Measurements from ENCODE around the gene SRP68.

Gene SRP68

GRCh38 chr17:76049836-76050537 lies 22.3 kb downstream of the SRP68 start:
- H2AFZ ChIP-seq (ENCODE audit: low read length) = no peak overlapping the region
- H3K9me2 ChIP-seq (ENCODE audit: low read depth, low read length) = no peaks in the 10 kb centered on the region
- no peak overlapping the region for H3K4me2 ChIP-seq (ENCODE audit: low read length)
- H3K27me3 ChIP-seq (ENCODE audit: insufficient read depth, low read length) = no peaks in the 10 kb centered on the region
- H3F3A ChIP-seq (ENCODE audit: insufficient read depth, low read length) = no peaks in the 10 kb centered on the region
- H3K79me2 ChIP-seq (ENCODE audit: insufficient read depth, low read length) = no peaks in the 10 kb centered on the region
- TF ChIP-seq EZH2 (IDR thresholded peaks at IDR 0.05; ENCODE audit: borderline replicate concordance, low read length) (no peak), CTCF (IDR thresholded peaks at IDR 0.05; ENCODE audit: low read length) (no peak)
- no peak overlapping the region for H3K4me3 ChIP-seq (ENCODE audit: low read depth, low read length, poor library complexity, severe bottlenecking)
- no peaks in the 10 kb centered on the region for H4K20me1 ChIP-seq (ENCODE audit: insufficient read depth, low read length)
- no peak overlapping the region for H3K27ac ChIP-seq (ENCODE audit: low read depth, low read length, poor library complexity, severe bottlenecking)
- H3K36me3 ChIP-seq (ENCODE audit: insufficient read depth, low read length) = peaks cover 81% of the 10 kb centered on the region
- H3K9ac ChIP-seq (ENCODE audit: low read length) = no peak overlapping the region
- no peaks in the 10 kb centered on the region for H3K9me3 ChIP-seq (ENCODE audit: low read length)
- peaks cover 6% of the 10 kb centered on the region for H3K4me1 ChIP-seq (ENCODE audit: insufficient read depth, low read length, severe bottlenecking)

GRCh38 chr17:76049239-76049638 lies 23.1 kb downstream of the SRP68 start:
- H3K79me2 ChIP-seq (ENCODE audit: insufficient read depth, low read length) = no peaks in the 10 kb centered on the region
- no peak for TF ChIP-seq CTCF (IDR thresholded peaks at IDR 0.05; ENCODE audit: low read length)
- TF ChIP-seq EZH2 (IDR thresholded peaks at IDR 0.05; ENCODE audit: borderline replicate concordance, low read length) = no peak
- H3K4me3 ChIP-seq (ENCODE audit: low read depth, low read length, poor library complexity, severe bottlenecking) = no peak overlapping the region
- no peaks in the 10 kb centered on the region for H3F3A ChIP-seq (ENCODE audit: insufficient read depth, low read length)
- no peaks in the 10 kb centered on the region for H4K20me1 ChIP-seq (ENCODE audit: insufficient read depth, low read length)
- H3K27me3 ChIP-seq (ENCODE audit: insufficient read depth, low read length) = no peaks in the 10 kb centered on the region
- no peak overlapping the region for H3K4me2 ChIP-seq (ENCODE audit: low read length)
- H3K9me2 ChIP-seq (ENCODE audit: low read depth, low read length) = no peaks in the 10 kb centered on the region
- peaks cover 84% of the 10 kb centered on the region for H3K36me3 ChIP-seq (ENCODE audit: insufficient read depth, low read length)
- peaks cover 6% of the 10 kb centered on the region for H3K4me1 ChIP-seq (ENCODE audit: insufficient read depth, low read length, severe bottlenecking)
- no peaks in the 10 kb centered on the region for H3K9me3 ChIP-seq (ENCODE audit: low read length)
- H3K27ac ChIP-seq (ENCODE audit: low read depth, low read length, poor library complexity, severe bottlenecking) = no peak overlapping the region
- H3K9ac ChIP-seq (ENCODE audit: low read length) = no peak overlapping the region
- no peak overlapping the region for H2AFZ ChIP-seq (ENCODE audit: low read length)

GRCh38 chr17:76048711-76049110 lies 23.6 kb downstream of the SRP68 start:
- TF ChIP-seq EZH2 (IDR thresholded peaks at IDR 0.05; ENCODE audit: borderline replicate concordance, low read length) = no peak
- no peak for TF ChIP-seq CTCF (IDR thresholded peaks at IDR 0.05; ENCODE audit: low read length)
- no peak overlapping the region for H3K9ac ChIP-seq (ENCODE audit: low read length)
- H3K9me2 ChIP-seq (ENCODE audit: low read depth, low read length) = no peaks in the 10 kb centered on the region
- H3K4me1 ChIP-seq (ENCODE audit: insufficient read depth, low read length, severe bottlenecking) = peaks cover 6% of the 10 kb centered on the region
- no peaks in the 10 kb centered on the region for H3K79me2 ChIP-seq (ENCODE audit: insufficient read depth, low read length)
- no peaks in the 10 kb centered on the region for H3K9me3 ChIP-seq (ENCODE audit: low read length)
- H3K27me3 ChIP-seq (ENCODE audit: insufficient read depth, low read length) = no peaks in the 10 kb centered on the region
- H3K4me2 ChIP-seq (ENCODE audit: low read length) = no peak overlapping the region
- no peak overlapping the region for H2AFZ ChIP-seq (ENCODE audit: low read length)
- peaks cover 85% of the 10 kb centered on the region for H3K36me3 ChIP-seq (ENCODE audit: insufficient read depth, low read length)
- H4K20me1 ChIP-seq (ENCODE audit: insufficient read depth, low read length) = no peaks in the 10 kb centered on the region
- no peaks in the 10 kb centered on the region for H3F3A ChIP-seq (ENCODE audit: insufficient read depth, low read length)
- H3K4me3 ChIP-seq (ENCODE audit: low read depth, low read length, poor library complexity, severe bottlenecking) = no peak overlapping the region
- no peak overlapping the region for H3K27ac ChIP-seq (ENCODE audit: low read depth, low read length, poor library complexity, severe bottlenecking)
